SU-DHL-6 (cell line): ENCODE measurements around the gene MTMR4.
A peak's percentile ranks its signal among the peaks of the same experiment; 100 is the strongest.

ENCODE experiments used
- H2AFZ ChIP-seq: fragments of 200-600 bp; sonication (generic); 2 replicates; pipeline ENCODE4 v1.6.1; 2014; ENCODE audit warnings: low read depth, mild to moderate bottlenecking, moderate library complexity, mixed read lengths, antibody characterized with exemption, low read length; ENCODE audit not compliant: severe bottlenecking
- H3F3A ChIP-seq: fragments of 200-600 bp; shearing (Covaris generic); 2 replicates; pipeline ENCODE4 v1.6.0; 2016; ENCODE audit warnings: antibody characterized with exemption, mild to moderate bottlenecking; ENCODE audit not compliant: insufficient read depth
- H3K27ac ChIP-seq: fragments of 200-600 bp; sonication (generic); 2 replicates; pipeline ENCODE4 v1.5.1; 2016; ENCODE audit warnings: low read depth, mild to moderate bottlenecking, low read length, moderate library complexity, mixed read lengths
- H3K27me3 ChIP-seq: fragments of 200-600 bp; sonication (generic), shearing (Covaris generic); 2 replicates; pipeline ENCODE4 v1.6.0; 2014; ENCODE audit warnings: mild to moderate bottlenecking, low read length
- H3K36me3 ChIP-seq: fragments of 200-600 bp; sonication (generic); 2 replicates; pipeline ENCODE4 v1.6.1; 2014; ENCODE audit warnings: mild to moderate bottlenecking, low read length, mixed read lengths
- H3K4me2 ChIP-seq: fragments of 300-600, 200-600 bp; shearing (Covaris generic), sonication (generic); 2 replicates; pipeline ENCODE4 v1.6.0; 2014; ENCODE audit warnings: low read length, low read depth, mild to moderate bottlenecking; ENCODE audit not compliant: poor library complexity, severe bottlenecking
- H3K4me3 ChIP-seq: fragments of 200-600 bp; sonication (generic); 2 replicates; pipeline ENCODE4 v1.5.1; 2014; ENCODE audit warnings: antibody characterized with exemption, low read length, mild to moderate bottlenecking, mixed read lengths; ENCODE audit not compliant: insufficient read depth, poor library complexity, severe bottlenecking
- H3K79me2 ChIP-seq: fragments of 200-600 bp; sonication (generic); 2 replicates; pipeline ENCODE4 v1.6.1; 2014; ENCODE audit warnings: mild to moderate bottlenecking, low read length, moderate library complexity; ENCODE audit not compliant: insufficient read depth
- H3K9ac ChIP-seq: fragments of 200-600 bp; sonication (generic); 2 replicates; pipeline ENCODE4 v1.7.0; 2014; ENCODE audit warnings: mild to moderate bottlenecking, low read length
- H3K9me2 ChIP-seq: fragments of 200-600 bp; sonication (generic); replicated peaks from 2 replicates; pipeline ENCODE4 v1.6.1; 2014; ENCODE audit warnings: low read length; ENCODE audit not compliant: insufficient read depth
- H3K9me3 ChIP-seq: fragments of 200-600 bp; sonication (generic); 2 replicates; pipeline ENCODE4 v1.6.1; 2014; ENCODE audit warnings: low read length, mixed read lengths; ENCODE audit not compliant: insufficient read depth
- H4K20me1 ChIP-seq: fragments of 200-600 bp; sonication (generic); 2 replicates; pipeline ENCODE4 v1.6.1; 2014; ENCODE audit warnings: low read depth, mild to moderate bottlenecking, antibody characterized with exemption, low read length, moderate library complexity, mixed read lengths
- CTCF ChIP-seq: fragments of 200-600 bp; sonication (generic); IDR thresholded peaks from one replicate; pipeline ENCODE4 v1.5.1; 2017; ENCODE audit warnings: antibody characterized with exemption, mild to moderate bottlenecking, low read length, moderate library complexity; ENCODE audit not compliant: insufficient read depth, poor library complexity, severe bottlenecking
- EZH2phosphoT487 ChIP-seq: fragments of 200-600 bp; sonication (generic), shearing (Covaris generic); conservative IDR thresholded peaks from 2 replicates; pipeline ENCODE4 v1.6.1; 2018; ENCODE audit warnings: mild to moderate bottlenecking, antibody characterized with exemption, low read length, moderate library complexity, mixed read lengths

Gene MTMR4

DNA sequence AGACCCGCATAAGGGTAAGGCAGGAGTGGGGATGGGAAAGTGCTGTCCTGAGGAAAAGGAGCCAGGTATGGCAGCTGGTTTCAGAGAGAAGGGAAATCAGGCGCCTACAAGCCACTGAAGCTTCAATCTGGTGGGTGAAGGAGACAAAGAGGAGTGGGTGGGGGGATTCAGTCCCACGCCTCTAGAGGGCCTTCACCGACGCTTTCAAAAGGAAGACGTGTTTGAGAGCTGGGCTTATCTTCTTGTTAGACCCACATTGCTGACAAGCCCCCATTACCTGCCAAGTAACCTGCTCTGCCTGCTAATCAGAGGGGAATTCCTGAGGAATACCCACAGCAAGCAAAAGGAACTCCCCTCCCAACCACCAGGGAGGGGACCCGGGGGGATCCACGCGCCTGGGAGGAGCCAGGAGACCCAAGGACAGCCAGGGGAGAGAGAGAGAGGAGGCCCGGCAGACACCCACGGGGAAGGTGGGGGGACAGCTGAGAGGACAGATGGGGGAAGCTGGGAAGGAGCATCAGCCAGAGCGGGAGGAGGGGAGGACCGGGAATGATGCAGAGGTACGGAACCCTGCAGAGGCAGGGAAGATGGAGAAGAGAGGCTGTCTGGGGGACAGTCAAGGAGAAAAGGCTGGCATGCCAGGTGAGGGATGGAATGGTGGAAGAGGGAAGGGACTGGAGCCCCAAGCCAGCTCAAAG, 1.0 kb downstream of the MTMR4 start:
- no peaks in the 10 kb centered on the region for H3K27me3 ChIP-seq
- peaks cover 12% of the 10 kb centered on the region; the same call in 1 of the 2 replicates for H3K79me2 ChIP-seq
- no peaks in the 10 kb centered on the region for H3K9me2 ChIP-seq
- TF ChIP-seq CTCF (no peak), EZH2phosphoT487 (no peak)
- peak overlapping the region; percentile 89 for H3K4me3 ChIP-seq
- H3K9me3 ChIP-seq, result no peaks in the 10 kb centered on the region
- H3K36me3 ChIP-seq, result no peaks in the 10 kb centered on the region; the same call in 1 of the 2 replicates
- peak overlapping the region; percentile 81 for H3K9ac ChIP-seq
- no peak overlapping the region for H3K27ac ChIP-seq
- peaks cover 26% of the 10 kb centered on the region for H3F3A ChIP-seq
- H2AFZ ChIP-seq, result no peak overlapping the region
- no peaks in the 10 kb centered on the region for H4K20me1 ChIP-seq
- H3K4me2 ChIP-seq, result peak overlapping the region; percentile 73

DNA sequence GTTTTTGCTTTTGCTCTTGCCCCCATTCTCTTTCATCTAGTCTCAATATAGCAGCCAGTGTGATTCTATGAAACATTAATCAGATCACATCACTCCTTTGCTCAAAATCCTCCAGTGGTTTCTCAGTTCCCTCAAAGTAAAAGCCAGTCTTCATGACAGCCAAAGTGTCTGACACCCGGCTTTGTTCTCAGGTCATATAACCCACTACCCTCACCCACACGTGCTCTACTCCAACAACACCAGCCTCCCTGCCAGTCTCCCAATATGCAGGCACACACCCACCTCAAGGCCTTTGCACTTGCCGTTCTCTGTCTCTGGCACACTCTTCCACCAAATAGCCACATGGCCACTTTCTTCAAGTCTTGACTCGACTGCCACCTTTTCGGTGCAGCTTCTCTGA, 4.4 kb downstream of the MTMR4 start:
- Histone ChIP-seq H3F3A (peaks cover 4% of the 10 kb centered on the region), H4K20me1 (no peaks in the 10 kb centered on the region), H3K9me3 (no peaks in the 10 kb centered on the region), H3K4me3 (no peak overlapping the region), H3K27me3 (no peaks in the 10 kb centered on the region), H3K79me2 (peaks cover 9% of the 10 kb centered on the region; the same call in 1 of the 2 replicates), H3K27ac (no peak overlapping the region), H3K36me3 (peaks cover 2% of the 10 kb centered on the region; the same call in 1 of the 2 replicates), H3K9me2 (no peaks in the 10 kb centered on the region), H3K4me2 (no peak overlapping the region), H2AFZ (no peak overlapping the region), H3K9ac (no peak overlapping the region)
- no peak for TF ChIP-seq EZH2phosphoT487

- Histone ChIP-seq H3K79me2 (peaks cover 2% of the 10 kb centered on the region; the same call in 1 of the 2 replicates), H3K27ac (no peak overlapping the region), H3K4me3 (no peak overlapping the region), H3K9me3 (no peaks in the 10 kb centered on the region), H3K9ac (no peak overlapping the region), H3F3A (no peaks in the 10 kb centered on the region), H3K36me3 (peaks cover 2% of the 10 kb centered on the region; the same call in 1 of the 2 replicates), H2AFZ (no peak overlapping the region), H3K27me3 (no peaks in the 10 kb centered on the region), H3K9me2 (no peaks in the 10 kb centered on the region), H4K20me1 (no peaks in the 10 kb centered on the region), H3K4me2 (no peak overlapping the region)
- TF ChIP-seq CTCF (no peak), EZH2phosphoT487 (no peak)
These were observed 5.9 kb downstream of the MTMR4 start for GRCh38 chr17:58508341-58509067.

- Histone ChIP-seq H3K4me3 (no peak overlapping the region), H4K20me1 (no peaks in the 10 kb centered on the region), H3K4me2 (no peak overlapping the region), H3K36me3 (peaks cover 7% of the 10 kb centered on the region; the same call in 1 of the 2 replicates), H3K27me3 (no peaks in the 10 kb centered on the region), H3K79me2 (no peaks in the 10 kb centered on the region), H3F3A (no peaks in the 10 kb centered on the region), H3K9ac (no peak overlapping the region), H3K27ac (no peak overlapping the region), H2AFZ (no peak overlapping the region), H3K9me3 (no peaks in the 10 kb centered on the region), H3K9me2 (no peaks in the 10 kb centered on the region)
- TF ChIP-seq CTCF (no peak), EZH2phosphoT487 (no peak)
These were observed 7.3 kb downstream of the MTMR4 start for GRCh38 chr17:58507123-58507634.
